ENCODE measurements around the gene KIF26B.

KIF26B gene

GRCh38 chr1:245742896-245743295 is 588.1 kb downstream of the KIF26B start:
- no peak for TF ChIP-seq EZH2phosphoT487 (IDR thresholded peaks at IDR 0.05; ENCODE audit: borderline replicate concordance)
- no peak for TF ChIP-seq CTCF (conservative IDR thresholded peaks at IDR 0.05; ENCODE audit: low read length)
- no peak overlapping the region for H3K9ac ChIP-seq (ENCODE audit: low read depth, low read length, poor library complexity, severe bottlenecking)
- no peak overlapping the region for H3K4me2 ChIP-seq (ENCODE audit: low read depth, low read length, poor library complexity, severe bottlenecking)
- H3K9me2 ChIP-seq (replicated peaks; ENCODE audit: low read depth, low read length) = no peaks in the 10 kb centered on the region
- no peaks in the 10 kb centered on the region for H3K79me2 ChIP-seq (ENCODE audit: insufficient read depth, low read length)
- H4K20me1 ChIP-seq (ENCODE audit: insufficient read depth, low read length, poor library complexity, severe bottlenecking) = no peaks in the 10 kb centered on the region
- no peak overlapping the region for H3K4me3 ChIP-seq (ENCODE audit: low read length, poor library complexity, severe bottlenecking)
- peaks cover 6% of the 10 kb centered on the region; the same call in 1 of the 2 replicates for H3K36me3 ChIP-seq (ENCODE audit: insufficient read depth, low read length)
- no peaks in the 10 kb centered on the region for H3K9me3 ChIP-seq (ENCODE audit: insufficient read depth, low read depth, low read length)
- no peaks in the 10 kb centered on the region for H3K27me3 ChIP-seq (ENCODE audit: insufficient read depth, low read length, poor library complexity, severe bottlenecking)
- H3K4me1 ChIP-seq (ENCODE audit: insufficient read depth, low read length, poor library complexity, severe bottlenecking) = no peaks in the 10 kb centered on the region
- no peak overlapping the region for H2AFZ ChIP-seq (ENCODE audit: low read length)
- no peaks in the 10 kb centered on the region for H3F3A ChIP-seq (ENCODE audit: low read depth)

GRCh38 chr1:245748240-245748639 is 593.5 kb downstream of the KIF26B start:
- no peaks in the 10 kb centered on the region for H4K20me1 ChIP-seq (ENCODE audit: insufficient read depth, low read length, poor library complexity, severe bottlenecking)
- no peaks in the 10 kb centered on the region for H3F3A ChIP-seq (ENCODE audit: low read depth)
- H3K4me1 ChIP-seq (ENCODE audit: insufficient read depth, low read length, poor library complexity, severe bottlenecking) = no peaks in the 10 kb centered on the region
- H3K79me2 ChIP-seq (ENCODE audit: insufficient read depth, low read length) = no peaks in the 10 kb centered on the region
- peaks cover 6% of the 10 kb centered on the region; the same call in 1 of the 2 replicates for H3K36me3 ChIP-seq (ENCODE audit: insufficient read depth, low read length)
- H3K27me3 ChIP-seq (ENCODE audit: insufficient read depth, low read length, poor library complexity, severe bottlenecking) = no peaks in the 10 kb centered on the region
- no peak overlapping the region for H3K4me2 ChIP-seq (ENCODE audit: low read depth, low read length, poor library complexity, severe bottlenecking)
- TF ChIP-seq CTCF (conservative IDR thresholded peaks at IDR 0.05; ENCODE audit: low read length) (no peak), EZH2phosphoT487 (IDR thresholded peaks at IDR 0.05; ENCODE audit: borderline replicate concordance) (no peak)
- H2AFZ ChIP-seq (ENCODE audit: low read length) = no peak overlapping the region
- H3K9me3 ChIP-seq (ENCODE audit: insufficient read depth, low read depth, low read length) = no peaks in the 10 kb centered on the region
- H3K9ac ChIP-seq (ENCODE audit: low read depth, low read length, poor library complexity, severe bottlenecking) = no peak overlapping the region
- H3K9me2 ChIP-seq (replicated peaks; ENCODE audit: low read depth, low read length) = no peaks in the 10 kb centered on the region
- H3K4me3 ChIP-seq (ENCODE audit: low read length, poor library complexity, severe bottlenecking) = no peak overlapping the region

- H3K36me3 ChIP-seq (ENCODE audit: insufficient read depth, low read length) = peaks cover 6% of the 10 kb centered on the region; the same call in 1 of the 2 replicates
Observed at GRCh38 chr1:245748646-245749045, 593.9 kb downstream of the KIF26B start.

More at GRCh38 chr1:245748646-245749045, 593.9 kb downstream of the KIF26B start:
- no peaks in the 10 kb centered on the region for H3K79me2 ChIP-seq (ENCODE audit: insufficient read depth, low read length)
- no peak overlapping the region for H3K4me3 ChIP-seq (ENCODE audit: low read length, poor library complexity, severe bottlenecking)
- no peak overlapping the region for H3K4me2 ChIP-seq (ENCODE audit: low read depth, low read length, poor library complexity, severe bottlenecking)
- no peak overlapping the region for H2AFZ ChIP-seq (ENCODE audit: low read length)
- H3K9me3 ChIP-seq (ENCODE audit: insufficient read depth, low read depth, low read length) = no peaks in the 10 kb centered on the region
- H3K9me2 ChIP-seq (replicated peaks; ENCODE audit: low read depth, low read length) = no peaks in the 10 kb centered on the region
- no peaks in the 10 kb centered on the region for H3F3A ChIP-seq (ENCODE audit: low read depth)
- no peaks in the 10 kb centered on the region for H3K4me1 ChIP-seq (ENCODE audit: insufficient read depth, low read length, poor library complexity, severe bottlenecking)
- TF ChIP-seq CTCF (conservative IDR thresholded peaks at IDR 0.05; ENCODE audit: low read length) (no peak), EZH2phosphoT487 (IDR thresholded peaks at IDR 0.05; ENCODE audit: borderline replicate concordance) (no peak)
- no peak overlapping the region for H3K9ac ChIP-seq (ENCODE audit: low read depth, low read length, poor library complexity, severe bottlenecking)
- no peaks in the 10 kb centered on the region for H3K27me3 ChIP-seq (ENCODE audit: insufficient read depth, low read length, poor library complexity, severe bottlenecking)
- no peaks in the 10 kb centered on the region for H4K20me1 ChIP-seq (ENCODE audit: insufficient read depth, low read length, poor library complexity, severe bottlenecking)

Measured in Loucy (cell line).